ENCODE results near the gene PITPNM1.
"Not testable (repeated sequence)": the region's sequence is repeated elsewhere in the genome, so short reads cannot be mapped to it uniquely, and the experiment has no call there.

PITPNM1 gene

DNA sequence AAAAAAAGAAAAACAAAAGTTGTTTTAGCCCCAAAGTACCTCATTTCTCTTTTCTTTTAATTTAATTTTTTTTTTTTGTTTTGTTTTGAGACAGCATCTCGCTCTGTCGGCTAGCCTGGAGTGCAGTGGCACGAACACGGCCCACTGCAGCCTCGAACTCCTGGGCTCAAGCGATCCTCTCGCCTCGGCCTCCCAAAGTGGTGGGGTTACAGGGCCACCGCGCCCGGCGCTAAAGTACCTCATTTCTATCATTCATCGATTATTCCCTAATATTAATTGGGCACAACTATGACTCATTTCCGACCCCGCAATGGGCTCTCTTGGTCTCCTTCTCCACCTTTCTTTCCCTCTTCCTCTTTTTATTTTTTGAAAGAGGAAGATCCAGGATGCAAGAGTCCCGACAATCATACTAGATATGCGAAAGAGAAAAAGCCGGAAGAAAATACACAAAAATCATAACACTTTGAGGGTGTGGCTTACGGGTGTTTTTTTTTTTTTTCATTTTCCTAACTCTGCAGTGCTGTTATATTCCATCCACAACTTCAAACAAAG lies 22.8 kb downstream of the PITPNM1 start:
- Histone ChIP-seq H3K27me3 (ENCODE audit: low read length) (no peaks in the 10 kb centered on the region), H3K36me3 (ENCODE audit: low read length) (no peaks in the 10 kb centered on the region), H3F3A (ENCODE audit: insufficient read depth) (peaks cover 30% of the 10 kb centered on the region), H3K9ac (ENCODE audit: low read length) (peak overlapping the region; percentile 64), H3K4me3 (ENCODE audit: insufficient read depth, low read length, poor library complexity, severe bottlenecking) (peak overlapping the region; percentile 53), H3K4me2 (ENCODE audit: low read depth, low read length, poor library complexity, severe bottlenecking) (peak overlapping the region; percentile 96), H3K27ac (ENCODE audit: low read depth, low read length) (peak overlapping the region; percentile 95), H3K9me2 (replicated peaks; ENCODE audit: insufficient read depth, low read length) (no peaks in the 10 kb centered on the region), H4K20me1 (ENCODE audit: low read depth, low read length) (no peaks in the 10 kb centered on the region), H2AFZ (ENCODE audit: low read depth, low read length, severe bottlenecking) (peak overlapping the region; percentile 38), H3K9me3 (ENCODE audit: insufficient read depth, low read length) (no peaks in the 10 kb centered on the region), H3K79me2 (ENCODE audit: insufficient read depth, low read length) (peaks cover 18% of the 10 kb centered on the region)
- TF ChIP-seq, protein P1, sequence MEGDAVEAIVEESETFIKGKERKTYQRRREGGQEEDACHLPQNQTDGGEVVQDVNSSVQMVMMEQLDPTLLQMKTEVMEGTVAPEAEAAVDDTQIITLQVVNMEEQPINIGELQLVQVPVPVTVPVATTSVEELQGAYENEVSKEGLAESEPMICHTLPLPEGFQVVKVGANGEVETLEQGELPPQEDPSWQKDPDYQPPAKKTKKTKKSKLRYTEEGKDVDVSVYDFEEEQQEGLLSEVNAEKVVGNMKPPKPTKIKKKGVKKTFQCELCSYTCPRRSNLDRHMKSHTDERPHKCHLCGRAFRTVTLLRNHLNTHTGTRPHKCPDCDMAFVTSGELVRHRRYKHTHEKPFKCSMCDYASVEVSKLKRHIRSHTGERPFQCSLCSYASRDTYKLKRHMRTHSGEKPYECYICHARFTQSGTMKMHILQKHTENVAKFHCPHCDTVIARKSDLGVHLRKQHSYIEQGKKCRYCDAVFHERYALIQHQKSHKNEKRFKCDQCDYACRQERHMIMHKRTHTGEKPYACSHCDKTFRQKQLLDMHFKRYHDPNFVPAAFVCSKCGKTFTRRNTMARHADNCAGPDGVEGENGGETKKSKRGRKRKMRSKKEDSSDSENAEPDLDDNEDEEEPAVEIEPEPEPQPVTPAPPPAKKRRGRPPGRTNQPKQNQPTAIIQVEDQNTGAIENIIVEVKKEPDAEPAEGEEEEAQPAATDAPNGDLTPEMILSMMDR (IDR thresholded peaks at IDR 0.05; ENCODE audit: insufficient read depth, low read length, poor library complexity, severe bottlenecking) = no peak
- TF ChIP-seq EZH2phosphoT487 (conservative IDR thresholded peaks at IDR 0.05; ENCODE audit: low read length) = no peak

DNA sequence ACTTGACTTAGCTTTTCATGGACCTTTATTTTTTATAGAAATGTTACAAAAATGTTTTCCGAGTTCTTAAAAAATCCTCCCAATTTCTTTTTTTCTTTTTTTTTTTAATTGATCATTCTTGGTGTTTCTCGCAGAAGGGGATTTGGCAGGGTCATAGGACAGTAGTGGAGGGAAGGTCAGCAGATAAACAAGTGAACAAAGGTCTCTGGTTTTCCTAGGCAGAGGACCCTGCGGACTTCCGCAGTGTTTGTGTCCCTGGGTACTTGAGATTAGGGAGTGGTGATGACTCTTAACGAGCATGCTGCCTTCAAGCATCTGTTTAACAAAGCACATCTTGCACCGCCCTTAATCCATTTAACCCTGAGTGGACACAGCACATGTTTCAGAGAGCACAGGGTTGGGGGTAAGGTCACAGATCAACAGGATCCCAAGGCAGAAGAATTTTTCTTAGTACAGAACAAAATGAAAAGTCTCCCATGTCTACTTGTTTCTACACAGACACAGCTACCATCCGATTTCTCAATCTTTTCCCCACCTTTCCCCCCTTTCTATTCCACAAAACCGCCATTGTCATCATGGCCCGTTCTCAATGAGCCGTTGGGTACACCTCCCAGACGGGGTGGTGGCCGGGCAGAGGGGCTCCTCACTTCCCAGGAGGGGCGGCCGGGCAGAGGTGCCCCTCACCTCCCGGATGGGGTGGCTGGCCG lies 27.7 kb downstream of the PITPNM1 start:
- H3F3A ChIP-seq (ENCODE audit: insufficient read depth); H4K20me1 ChIP-seq (ENCODE audit: low read depth, low read length); H3K27me3 ChIP-seq (ENCODE audit: low read length); H3K9me3 ChIP-seq (ENCODE audit: insufficient read depth, low read length); H3K4me2 ChIP-seq (ENCODE audit: low read depth, low read length, poor library complexity, severe bottlenecking); H3K4me3 ChIP-seq (ENCODE audit: insufficient read depth, low read length, poor library complexity, severe bottlenecking); H2AFZ ChIP-seq (ENCODE audit: low read depth, low read length, severe bottlenecking); H3K79me2 ChIP-seq (ENCODE audit: insufficient read depth, low read length); H3K9ac ChIP-seq (ENCODE audit: low read length); H3K27ac ChIP-seq (ENCODE audit: low read depth, low read length); H3K36me3 ChIP-seq (ENCODE audit: low read length); H3K9me2 ChIP-seq (replicated peaks; ENCODE audit: insufficient read depth, low read length): not testable (repeated sequence)

DNA sequence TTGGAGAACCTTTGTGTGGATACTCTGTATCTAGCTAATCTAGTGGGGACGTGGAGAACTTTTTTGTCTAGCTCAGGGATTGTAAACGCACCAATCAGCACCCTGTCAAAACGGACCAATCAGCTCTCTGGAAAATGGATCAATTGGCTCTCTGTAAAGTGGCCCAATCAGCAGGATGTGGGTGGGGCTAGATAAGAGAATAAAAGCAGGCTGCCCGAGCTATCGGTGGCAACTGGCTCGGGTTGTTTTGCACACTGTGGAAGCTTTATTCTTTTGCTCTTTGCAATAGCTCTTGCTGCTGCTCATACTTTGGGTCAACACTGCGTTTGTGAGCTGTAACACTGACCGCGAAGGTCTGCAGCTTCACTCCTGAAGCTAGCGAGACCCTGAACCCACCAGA lies 28.5 kb downstream of the PITPNM1 start:
- H3K4me2 ChIP-seq (ENCODE audit: low read depth, low read length, poor library complexity, severe bottlenecking); H3F3A ChIP-seq (ENCODE audit: insufficient read depth); H3K9me3 ChIP-seq (ENCODE audit: insufficient read depth, low read length); H3K9ac ChIP-seq (ENCODE audit: low read length); H2AFZ ChIP-seq (ENCODE audit: low read depth, low read length, severe bottlenecking); H3K9me2 ChIP-seq (replicated peaks; ENCODE audit: insufficient read depth, low read length); H3K79me2 ChIP-seq (ENCODE audit: insufficient read depth, low read length); H3K27me3 ChIP-seq (ENCODE audit: low read length); H3K36me3 ChIP-seq (ENCODE audit: low read length); H3K27ac ChIP-seq (ENCODE audit: low read depth, low read length); H3K4me3 ChIP-seq (ENCODE audit: insufficient read depth, low read length, poor library complexity, severe bottlenecking); H4K20me1 ChIP-seq (ENCODE audit: low read depth, low read length): not testable (repeated sequence)

DNA sequence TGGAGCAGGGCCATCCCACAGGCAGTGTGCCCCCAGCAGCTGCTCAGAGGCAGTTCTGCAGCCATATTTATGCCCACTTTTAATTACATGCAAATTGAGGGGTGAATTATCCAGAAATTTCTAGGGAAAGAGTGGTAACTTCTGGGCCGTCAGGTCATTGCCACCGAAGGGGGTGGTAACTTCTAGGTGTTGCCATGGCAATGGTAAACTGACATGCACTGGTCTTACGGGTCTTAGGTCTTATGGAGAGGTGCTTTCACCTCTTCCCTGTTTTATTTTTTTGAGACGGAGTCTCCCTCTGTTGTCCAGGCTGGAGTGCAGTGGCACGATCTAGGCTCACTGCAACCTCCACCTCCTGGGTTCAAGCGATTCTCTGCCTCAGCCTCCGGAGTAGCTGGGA lies 32.3 kb downstream of the PITPNM1 start:
- H3K27ac ChIP-seq (ENCODE audit: low read depth, low read length) = no peak overlapping the region
- H3K36me3 ChIP-seq (ENCODE audit: low read length) = no peaks in the 10 kb centered on the region
- no peak overlapping the region for H2AFZ ChIP-seq (ENCODE audit: low read depth, low read length, severe bottlenecking)
- no peaks in the 10 kb centered on the region for H3K9me2 ChIP-seq (replicated peaks; ENCODE audit: insufficient read depth, low read length)
- H3K27me3 ChIP-seq (ENCODE audit: low read length) = no peaks in the 10 kb centered on the region
- TF ChIP-seq EZH2phosphoT487 (conservative IDR thresholded peaks at IDR 0.05; ENCODE audit: low read length) = no peak
- TF ChIP-seq, protein P1 (IDR thresholded peaks at IDR 0.05; ENCODE audit: insufficient read depth, low read length, poor library complexity, severe bottlenecking) = no peak
- no peak overlapping the region for H3K4me3 ChIP-seq (ENCODE audit: insufficient read depth, low read length, poor library complexity, severe bottlenecking)
- peaks cover 1% of the 10 kb centered on the region; the same call in 1 of the 2 replicates for H3F3A ChIP-seq (ENCODE audit: insufficient read depth)
- no peaks in the 10 kb centered on the region for H4K20me1 ChIP-seq (ENCODE audit: low read depth, low read length)
- no peaks in the 10 kb centered on the region for H3K9me3 ChIP-seq (ENCODE audit: insufficient read depth, low read length)
- no peak overlapping the region for H3K9ac ChIP-seq (ENCODE audit: low read length)
- no peak overlapping the region for H3K4me2 ChIP-seq (ENCODE audit: low read depth, low read length, poor library complexity, severe bottlenecking)
- H3K79me2 ChIP-seq (ENCODE audit: insufficient read depth, low read length) = peaks cover 6% of the 10 kb centered on the region

All from SU-DHL-6 (cell line).